ENCODE measurements around the gene MAPKBP1. TPM values are rescaled to one million over a fixed set of nuclear protein-coding genes. Genes with fewer than 3 reads are reported as not detected.

MAPKBP1 gene
- total RNA-seq, 1 donor from 2014 or later: 24.7 TPM

DNA sequence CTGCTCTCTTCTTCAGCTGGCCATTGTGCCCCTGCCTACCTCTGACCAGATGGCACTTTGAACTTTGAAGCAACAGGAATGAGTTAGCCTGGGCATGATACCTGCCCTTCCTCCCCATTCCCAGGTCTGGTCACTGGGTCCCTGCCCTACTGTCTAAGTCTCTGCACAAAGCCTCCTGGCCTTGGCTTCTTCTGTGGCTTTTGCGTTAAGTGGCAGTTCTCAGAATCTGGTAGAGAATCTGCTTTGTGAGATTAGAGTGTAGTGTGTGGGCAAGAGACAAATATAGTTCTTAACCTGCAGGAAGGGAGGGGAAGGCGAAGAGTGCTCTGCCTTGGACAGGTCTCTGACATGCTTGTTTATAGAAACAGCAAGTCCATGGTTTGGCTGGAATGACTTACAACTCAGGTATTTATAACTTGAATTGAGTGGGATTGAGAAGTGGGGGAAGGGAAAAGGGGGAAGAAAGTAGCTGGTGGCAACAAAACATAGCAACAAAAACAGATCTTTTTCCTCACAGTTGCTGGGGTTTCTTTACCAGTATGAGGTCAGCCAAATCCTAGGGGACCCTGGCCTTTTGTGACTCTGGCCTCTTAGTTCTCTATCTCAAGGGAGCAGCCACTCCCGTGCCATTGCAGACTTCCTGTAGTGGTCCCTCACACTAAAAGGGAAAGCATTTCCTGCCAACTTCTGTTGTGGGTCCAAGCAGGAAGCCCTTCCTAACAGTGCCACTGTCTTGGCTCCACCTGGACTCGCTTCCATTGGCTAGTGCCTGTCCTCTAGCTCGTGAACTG, 16.7 kb downstream of the MAPKBP1 start:
- Mint-ChIP-seq H3K4me1 (ENCODE audit: low read depth) (peaks cover 46% of the 10 kb centered on the region), H3K4me3 (ENCODE audit: low read depth) (peak overlapping the region; percentile 41), H3K27me3 (ENCODE audit: low read depth) (no peaks in the 10 kb centered on the region), H3K27ac (peak overlapping the region; percentile 73), H3K36me3 (ENCODE audit: low read depth) (peaks cover 2% of the 10 kb centered on the region), H3K9me3 (no peaks in the 10 kb centered on the region)
- intact Hi-C loops (cut with micrococcal nuclease): loop anchor here (2.0 kb wide), 1 partner anchor 16 kb away; the partner anchor contains the start of gene MAPKBP1
- DNase-seq (ENCODE audit: low spot score): no peak

DNA sequence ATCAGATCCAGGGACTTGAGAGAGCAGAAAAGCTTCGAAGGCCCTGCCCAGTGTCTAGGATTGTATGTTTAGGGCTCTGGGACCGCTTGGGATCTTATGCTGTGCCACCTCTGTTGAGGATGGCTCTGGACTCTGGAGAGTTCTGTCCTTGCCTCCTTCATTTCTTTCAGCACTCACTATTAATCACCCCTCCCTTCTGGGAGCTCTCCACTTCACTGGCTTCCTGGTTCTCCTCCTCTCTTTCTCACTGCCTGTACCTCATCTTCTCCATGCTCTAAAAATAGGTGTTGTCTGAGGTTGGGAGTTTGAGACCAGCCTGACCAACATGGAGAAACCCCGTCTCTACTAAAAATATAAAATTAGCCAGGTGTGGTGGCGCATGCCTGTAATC, 17.3 kb downstream of the MAPKBP1 start:
- Mint-ChIP-seq H3K27me3 (ENCODE audit: low read depth) (no peaks in the 10 kb centered on the region), H3K4me3 (ENCODE audit: low read depth) (peak overlapping the region; percentile 6), H3K36me3 (ENCODE audit: low read depth) (peaks cover 2% of the 10 kb centered on the region), H3K27ac (peak overlapping the region; percentile 73), H3K4me1 (ENCODE audit: low read depth) (peaks cover 49% of the 10 kb centered on the region), H3K9me3 (no peaks in the 10 kb centered on the region)
- intact Hi-C loops (cut with micrococcal nuclease): loop anchor here (2.0 kb wide), 1 partner anchor 17 kb away; the partner anchor contains the start of gene MAPKBP1
- DNase-seq (ENCODE audit: low spot score): no peak

DNA sequence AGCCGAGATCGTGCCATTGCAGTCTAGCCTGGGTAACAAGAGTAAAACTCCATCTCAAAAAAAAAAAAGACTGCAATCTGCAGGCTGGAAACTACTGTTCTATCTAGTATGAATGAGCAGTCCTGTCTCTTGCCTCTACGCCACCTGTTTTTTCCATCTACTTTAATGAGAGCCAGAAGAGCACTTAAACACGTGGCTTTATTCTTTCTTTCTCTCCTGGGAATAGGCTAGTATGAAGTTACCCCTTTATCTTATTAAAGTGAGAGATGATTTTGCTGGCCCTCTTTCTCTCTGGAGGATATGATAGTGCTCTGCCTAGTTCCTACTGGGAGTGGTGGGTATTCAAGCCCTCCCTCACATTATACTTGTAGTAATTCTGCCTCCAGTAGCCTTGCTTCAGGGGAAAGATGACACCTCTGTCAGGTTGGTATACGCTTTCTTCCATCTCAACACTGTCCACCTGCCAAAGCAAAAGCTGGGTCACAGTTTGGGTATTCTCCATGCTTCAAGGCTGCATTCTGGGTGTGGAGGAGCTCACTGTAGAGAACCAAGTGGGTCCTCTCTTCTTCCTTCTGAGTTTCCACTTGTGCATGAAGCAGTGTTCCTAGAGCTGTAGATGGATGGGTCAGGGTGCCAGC, 17.8 kb downstream of the MAPKBP1 start:
- H3K4me1 Mint-ChIP-seq (ENCODE audit: low read depth): peaks cover 52% of the 10 kb centered on the region
- peak overlapping the region; percentile 6 for H3K4me3 Mint-ChIP-seq (ENCODE audit: low read depth)
- H3K27ac Mint-ChIP-seq: no peak overlapping the region
- no peaks in the 10 kb centered on the region for H3K9me3 Mint-ChIP-seq
- DNase-seq (ENCODE audit: low spot score): no peak
- no peaks in the 10 kb centered on the region for H3K27me3 Mint-ChIP-seq (ENCODE audit: low read depth)
- intact Hi-C loops (cut with micrococcal nuclease): loop anchor here (2.0 kb wide), 1 partner anchor 17 kb away; the partner anchor contains the start of gene MAPKBP1
- H3K36me3 Mint-ChIP-seq (ENCODE audit: low read depth): peaks cover 2% of the 10 kb centered on the region

DNA sequence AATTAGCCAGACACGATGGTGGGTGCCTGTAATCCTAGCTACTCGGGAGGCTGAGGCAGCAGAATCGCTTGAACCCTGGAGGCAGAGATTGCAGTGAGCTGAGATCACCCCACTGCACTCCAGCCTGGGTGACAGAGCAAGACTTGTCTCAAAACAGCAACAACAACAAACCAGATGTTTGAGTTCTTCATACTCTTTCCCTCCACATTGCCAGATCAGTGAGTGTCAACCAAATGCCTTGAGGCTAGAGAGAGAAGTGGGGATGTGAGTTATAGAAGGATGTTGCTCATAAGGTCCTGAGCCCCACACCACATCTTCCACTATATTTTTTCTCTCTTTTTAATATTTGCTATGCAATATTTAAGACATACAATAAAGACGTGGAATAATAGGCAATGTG, 19.8 kb downstream of the MAPKBP1 start:
- no peaks in the 10 kb centered on the region for H3K9me3 Mint-ChIP-seq
- H3K27ac Mint-ChIP-seq: no peak overlapping the region
- no peak overlapping the region for H3K4me3 Mint-ChIP-seq (ENCODE audit: low read depth)
- H3K36me3 Mint-ChIP-seq (ENCODE audit: low read depth): peaks cover 2% of the 10 kb centered on the region
- intact Hi-C loops (cut with micrococcal nuclease): no loop called here
- no peak for DNase-seq (ENCODE audit: low spot score)
- H3K27me3 Mint-ChIP-seq (ENCODE audit: low read depth): no peaks in the 10 kb centered on the region
- H3K4me1 Mint-ChIP-seq (ENCODE audit: low read depth): peaks cover 48% of the 10 kb centered on the region

DNA sequence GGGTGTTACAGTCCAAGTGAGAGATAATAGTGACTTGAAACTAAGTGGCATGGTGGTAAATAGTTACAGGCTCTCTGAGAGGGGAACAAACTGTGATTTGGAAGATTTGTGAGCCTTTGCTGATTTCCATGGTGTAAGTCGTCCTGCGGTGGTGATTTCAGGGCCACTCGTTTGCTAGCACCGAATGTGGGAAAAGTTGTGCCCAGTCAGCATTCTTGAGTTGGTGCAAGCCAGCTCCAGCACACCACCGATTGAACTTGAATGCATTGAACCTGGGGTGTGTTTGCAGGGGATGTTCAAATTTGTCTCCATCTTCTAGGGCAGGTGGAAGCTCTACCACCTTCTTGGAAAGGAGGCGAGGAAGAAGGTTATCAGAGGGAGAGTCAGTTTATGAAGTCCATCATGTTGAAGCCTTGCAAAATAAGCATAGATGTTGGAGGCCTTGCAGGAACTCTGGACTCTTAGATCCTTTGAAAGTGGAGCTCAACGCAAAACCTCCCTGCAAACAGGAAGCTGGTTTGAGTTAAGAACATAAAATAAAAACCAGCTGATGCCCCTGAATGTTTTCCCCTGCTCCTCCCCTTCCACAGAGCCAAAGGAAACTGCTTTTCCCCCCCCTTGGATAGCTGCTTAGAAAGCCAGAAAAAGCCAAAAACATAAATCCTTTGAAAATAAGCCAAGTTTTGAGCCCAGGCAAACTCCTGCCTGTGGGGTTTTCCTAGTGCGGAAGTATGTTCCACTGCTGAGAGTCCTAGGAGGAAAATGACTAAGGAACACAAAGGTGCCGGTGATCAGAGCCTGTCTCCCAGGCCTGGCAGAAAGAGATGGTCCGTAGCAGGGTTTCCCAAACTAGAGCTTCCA, 21.9 kb downstream of the MAPKBP1 start:
- H3K4me1 Mint-ChIP-seq (ENCODE audit: low read depth): peaks cover 37% of the 10 kb centered on the region
- intact Hi-C loops (cut with micrococcal nuclease): no loop called here
- no peaks in the 10 kb centered on the region for H3K9me3 Mint-ChIP-seq
- H3K27ac Mint-ChIP-seq: no peak overlapping the region
- H3K27me3 Mint-ChIP-seq (ENCODE audit: low read depth): no peaks in the 10 kb centered on the region
- peaks cover 12% of the 10 kb centered on the region for H3K36me3 Mint-ChIP-seq (ENCODE audit: low read depth)
- no peak overlapping the region for H3K4me3 Mint-ChIP-seq (ENCODE audit: low read depth)
- DNase-seq (ENCODE audit: low spot score): no peak

DNA sequence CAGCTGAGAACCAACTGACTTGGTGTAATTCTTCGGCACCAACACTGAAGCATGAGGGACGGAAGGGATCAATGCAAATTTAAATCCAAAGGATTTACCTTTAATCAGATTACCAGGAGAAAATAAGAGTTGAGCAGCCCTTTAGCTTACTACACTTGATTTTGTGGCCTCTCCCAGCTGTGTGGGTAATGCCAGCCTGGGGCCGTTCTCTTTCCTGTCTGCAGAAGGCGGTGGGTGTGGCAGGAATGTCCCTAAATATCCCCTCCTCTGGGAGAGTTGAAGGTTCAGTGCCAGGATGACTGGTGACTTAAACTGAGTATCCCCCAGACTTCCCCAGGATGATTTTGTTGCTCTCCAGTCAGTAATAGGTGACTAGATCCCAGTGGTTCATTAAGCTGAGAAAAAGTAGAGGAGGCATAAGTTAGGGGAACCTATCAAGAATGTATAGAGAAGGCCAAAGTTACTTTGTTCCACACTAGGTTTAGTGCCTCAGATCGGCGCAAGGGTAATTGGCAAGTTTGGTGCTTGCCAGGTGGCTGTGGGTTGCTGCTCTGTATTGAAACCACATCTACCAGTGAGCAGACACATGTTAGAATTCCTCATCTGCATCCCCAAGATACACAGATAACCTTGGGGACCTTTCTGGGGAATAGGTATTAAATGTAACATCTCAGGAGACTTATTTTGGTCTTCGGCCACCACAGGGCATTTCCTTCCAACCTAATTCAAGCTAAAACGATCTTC, 23.1 kb downstream of the MAPKBP1 start:
- no peaks in the 10 kb centered on the region for H3K27me3 Mint-ChIP-seq (ENCODE audit: low read depth)
- H3K4me3 Mint-ChIP-seq (ENCODE audit: low read depth): no peak overlapping the region
- intact Hi-C loops (cut with micrococcal nuclease): no loop called here
- no peak for DNase-seq (ENCODE audit: low spot score)
- H3K36me3 Mint-ChIP-seq (ENCODE audit: low read depth): peaks cover 15% of the 10 kb centered on the region
- peaks cover 26% of the 10 kb centered on the region for H3K4me1 Mint-ChIP-seq (ENCODE audit: low read depth)
- H3K27ac Mint-ChIP-seq: no peak overlapping the region
- H3K9me3 Mint-ChIP-seq: no peaks in the 10 kb centered on the region

DNA sequence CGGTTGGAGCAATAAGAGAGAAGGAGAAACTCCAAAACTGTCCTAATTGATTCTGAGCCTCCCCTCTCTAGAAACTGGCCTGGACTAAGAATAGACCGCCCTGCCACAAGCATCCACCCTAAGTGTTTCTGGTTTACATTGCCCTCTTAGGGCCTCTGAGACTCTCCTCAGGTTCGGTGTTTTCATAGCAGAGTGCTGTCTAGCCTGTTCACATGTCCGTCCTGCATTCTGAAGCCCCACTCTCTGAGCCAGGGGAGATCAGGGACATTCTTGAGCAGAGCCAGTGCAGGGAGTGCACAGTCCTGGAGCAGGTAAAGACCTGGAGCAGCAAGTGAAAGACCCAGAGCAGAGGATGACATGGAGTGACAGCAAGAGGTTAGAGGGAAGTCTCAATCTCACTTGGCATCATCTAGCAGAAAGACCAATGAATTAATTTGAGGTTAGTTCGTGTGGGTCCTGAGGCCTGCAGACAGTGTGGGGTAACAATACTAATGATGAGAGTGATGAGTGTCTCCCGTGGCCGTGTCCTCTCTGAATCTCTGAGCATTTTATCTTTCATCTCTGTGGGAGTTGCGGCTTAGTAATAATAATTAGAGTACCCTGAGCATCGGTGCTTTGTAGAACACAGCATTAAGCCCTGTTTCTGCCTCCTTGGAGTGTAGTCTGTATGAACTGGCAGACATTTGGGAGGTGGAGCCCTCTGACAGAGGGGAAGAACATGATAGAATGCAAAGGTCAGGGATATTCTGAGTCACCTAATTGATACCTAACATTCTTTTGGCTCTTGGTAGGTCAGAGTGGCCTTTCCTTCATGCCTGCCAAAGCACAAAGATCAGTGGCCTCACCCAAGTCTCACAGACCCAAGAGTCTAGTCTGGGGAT, 24.6 kb downstream of the MAPKBP1 start:
- H3K27me3 Mint-ChIP-seq (ENCODE audit: low read depth): no peaks in the 10 kb centered on the region
- H3K27ac Mint-ChIP-seq: peak overlapping the region; percentile 44
- peaks cover 14% of the 10 kb centered on the region for H3K36me3 Mint-ChIP-seq (ENCODE audit: low read depth)
- no peak for DNase-seq (ENCODE audit: low spot score)
- no peak overlapping the region for H3K4me3 Mint-ChIP-seq (ENCODE audit: low read depth)
- intact Hi-C loops (cut with micrococcal nuclease): no loop called here
- no peaks in the 10 kb centered on the region for H3K9me3 Mint-ChIP-seq
- H3K4me1 Mint-ChIP-seq (ENCODE audit: low read depth): peaks cover 26% of the 10 kb centered on the region

DNA sequence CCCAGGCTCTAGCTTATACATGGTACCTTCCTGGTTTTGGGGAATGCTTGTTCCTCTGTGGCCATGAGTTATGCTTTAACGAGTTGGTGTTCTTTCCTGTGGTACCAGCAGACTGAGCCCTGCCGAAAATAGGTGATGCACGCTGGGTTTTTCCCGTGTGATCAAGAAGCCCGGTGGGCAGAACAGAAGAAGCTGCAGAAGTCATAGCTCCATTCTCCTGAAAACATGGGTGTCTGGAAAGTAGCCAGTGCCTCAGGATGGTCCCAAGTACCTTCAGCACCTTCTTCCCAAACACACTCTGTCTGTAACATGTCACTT, 25.2 kb downstream of the MAPKBP1 start:
- Mint-ChIP-seq H3K9me3 (no peaks in the 10 kb centered on the region), H3K4me3 (ENCODE audit: low read depth) (no peak overlapping the region), H3K27me3 (ENCODE audit: low read depth) (no peaks in the 10 kb centered on the region), H3K36me3 (ENCODE audit: low read depth) (peaks cover 14% of the 10 kb centered on the region), H3K4me1 (ENCODE audit: low read depth) (peaks cover 26% of the 10 kb centered on the region), H3K27ac (no peak overlapping the region)
- intact Hi-C loops (cut with micrococcal nuclease): no loop called here
- DNase-seq (ENCODE audit: low spot score): no peak

DNA sequence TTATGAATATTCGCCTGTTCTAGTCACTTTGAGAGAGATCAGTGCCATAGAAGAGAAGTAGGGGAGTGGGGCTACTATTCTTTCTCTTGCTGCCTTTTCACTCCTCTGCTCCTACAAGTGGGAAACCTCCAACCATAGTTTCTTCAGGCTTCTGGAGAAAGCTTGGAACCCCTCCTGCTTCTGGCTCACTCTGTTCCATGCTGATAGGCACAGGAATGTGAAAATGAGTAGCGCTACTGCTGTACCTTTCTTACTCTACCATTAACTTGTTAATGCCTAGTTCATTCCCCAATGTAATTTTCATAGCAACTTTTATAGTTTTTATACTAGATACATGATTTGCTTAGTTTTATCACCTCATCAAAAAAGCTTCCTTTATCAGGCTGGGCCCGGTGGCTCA, 26.9 kb downstream of the MAPKBP1 start:
- Mint-ChIP-seq H3K4me1 (ENCODE audit: low read depth) (peaks cover 26% of the 10 kb centered on the region), H3K36me3 (ENCODE audit: low read depth) (peaks cover 18% of the 10 kb centered on the region), H3K9me3 (no peaks in the 10 kb centered on the region), H3K4me3 (ENCODE audit: low read depth) (no peak overlapping the region), H3K27me3 (ENCODE audit: low read depth) (no peaks in the 10 kb centered on the region), H3K27ac (no peak overlapping the region)
- intact Hi-C loops (cut with micrococcal nuclease): no loop called here
- DNase-seq (ENCODE audit: low spot score): no peak

DNA sequence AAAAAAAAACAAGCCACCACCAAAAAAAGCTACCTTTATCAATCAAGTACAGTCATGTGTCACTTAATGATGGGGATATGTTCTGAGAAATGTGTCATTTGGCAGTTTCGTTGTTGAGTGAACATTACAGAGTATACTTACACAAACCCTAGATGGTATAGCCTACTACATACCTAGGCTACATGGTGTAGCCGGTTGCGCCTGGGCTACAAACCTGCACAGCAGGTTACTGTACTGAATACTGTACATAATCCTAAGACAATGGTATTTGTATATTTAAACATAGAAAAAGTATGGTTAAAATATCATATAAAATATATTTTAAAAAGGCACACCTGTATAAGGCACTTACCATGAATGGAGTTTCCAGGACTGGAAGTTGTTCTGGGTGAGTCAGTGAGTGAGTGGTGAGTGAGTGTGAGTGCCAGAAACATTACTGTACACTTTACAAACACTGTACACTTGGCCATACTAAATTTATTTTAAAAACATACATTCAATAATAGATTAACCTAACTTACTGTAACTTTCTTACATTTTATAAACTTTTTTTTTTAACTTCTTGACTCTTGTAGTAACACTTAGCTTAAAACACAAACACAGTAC, 27.7 kb downstream of the MAPKBP1 start:
- Mint-ChIP-seq H3K9me3 (no peaks in the 10 kb centered on the region), H3K4me1 (ENCODE audit: low read depth) (peaks cover 25% of the 10 kb centered on the region), H3K27ac (no peak overlapping the region), H3K36me3 (ENCODE audit: low read depth) (peaks cover 18% of the 10 kb centered on the region), H3K27me3 (ENCODE audit: low read depth) (no peaks in the 10 kb centered on the region), H3K4me3 (ENCODE audit: low read depth) (no peak overlapping the region)
- intact Hi-C loops (cut with micrococcal nuclease): no loop called here
- DNase-seq (ENCODE audit: low spot score): no peak

DNA sequence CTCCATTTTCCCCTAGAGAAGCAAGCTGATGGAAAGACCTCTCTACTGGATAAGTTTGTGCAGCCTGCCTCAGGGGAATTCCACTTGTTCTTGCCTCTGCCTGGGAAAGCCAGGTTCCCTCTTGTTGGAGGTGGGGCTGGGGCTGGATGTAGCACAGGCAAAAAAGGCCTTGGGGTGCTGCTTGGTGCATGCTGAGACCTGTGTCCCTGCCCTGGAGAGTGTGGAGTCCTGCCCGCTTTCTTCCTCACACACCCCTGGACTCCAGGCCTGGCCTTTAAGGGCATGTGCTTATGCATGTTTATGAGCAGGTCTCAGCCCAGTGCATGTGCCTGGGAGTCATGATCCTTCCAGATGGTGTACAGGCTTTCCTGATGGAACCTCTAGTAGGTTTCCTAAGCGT, 30.1 kb downstream of the MAPKBP1 start:
- Mint-ChIP-seq H3K9me3 (no peaks in the 10 kb centered on the region), H3K27me3 (ENCODE audit: low read depth) (no peaks in the 10 kb centered on the region), H3K36me3 (ENCODE audit: low read depth) (peaks cover 18% of the 10 kb centered on the region), H3K4me1 (ENCODE audit: low read depth) (peaks cover 16% of the 10 kb centered on the region), H3K4me3 (ENCODE audit: low read depth) (no peak overlapping the region), H3K27ac (no peak overlapping the region)
- intact Hi-C loops (cut with micrococcal nuclease): no loop called here
- no peak for DNase-seq (ENCODE audit: low spot score)

Data from activated T-helper 2 cell treated with anti-CD3 and anti-CD28 coated beads, Interferon-gamma antibody, Interleukin-2, Interleukin-4, amounts not matched to agents 10 μg/mL and 5 μg/mL and 100 μg/mL, durations not matched to agents 14 hours and 24 hours and 36 hours (primary cell).